Fibroblast of skin of right quadriceps (primary cell): Measurements from ENCODE around the gene ETV1.

ENCODE experiments used
- DNase-seq: peaks from one replicate; pipeline ENCODE4 v3.0.0-alpha.2; 2013

The ETV1 gene

GRCh38 chr7:13986208-13986607 lies 3.3 kb downstream of the ETV1 start:
- no peak for DNase-seq

- DNase-seq = no peak
Measured at GRCh38 chr7:13984831-13985685, 4.4 kb downstream of the ETV1 start.

- no peak for DNase-seq
Measured at GRCh38 chr7:13984061-13984460, 5.4 kb downstream of the ETV1 start.

GRCh38 chr7:13982940-13983677 lies 6.4 kb downstream of the ETV1 start:
- no peak for DNase-seq

GRCh38 chr7:13981070-13981469 lies 8.4 kb downstream of the ETV1 start:
- peak; percentile 96 for DNase-seq

- no peak for DNase-seq
Measured at GRCh38 chr7:13980474-13980873, 9.0 kb downstream of the ETV1 start.

GRCh38 chr7:13979671-13980435 lies 9.6 kb downstream of the ETV1 start:
- peak; percentile 40 for DNase-seq

- no peak for DNase-seq
Measured at GRCh38 chr7:13976594-13976993, 12.9 kb downstream of the ETV1 start.

GRCh38 chr7:13965077-13965476 lies 24.4 kb downstream of the ETV1 start:
- DNase-seq = no peak

- DNase-seq = no peak
Measured at GRCh38 chr7:13963925-13964324, 25.5 kb downstream of the ETV1 start.

GRCh38 chr7:13955494-13955893 lies 34.0 kb downstream of the ETV1 start:
- DNase-seq = no peak

- DNase-seq = no peak
Measured at GRCh38 chr7:13953368-13953767, 36.1 kb downstream of the ETV1 start.

- no peak for DNase-seq
Measured at GRCh38 chr7:13952921-13953320, 36.5 kb downstream of the ETV1 start.

GRCh38 chr7:13949939-13950338 lies 39.5 kb downstream of the ETV1 start:
- DNase-seq = no peak

GRCh38 chr7:13949445-13949844 lies 40.0 kb downstream of the ETV1 start:
- DNase-seq = no peak

GRCh38 chr7:13948019-13948801 lies 41.3 kb downstream of the ETV1 start:
- no peak for DNase-seq

GRCh38 chr7:13947535-13947934 lies 41.9 kb downstream of the ETV1 start:
- DNase-seq = no peak

GRCh38 chr7:13946181-13946580 lies 43.3 kb downstream of the ETV1 start:
- DNase-seq = peak; percentile 72

GRCh38 chr7:13945670-13946069 lies 43.8 kb downstream of the ETV1 start:
- peak; percentile 11 for DNase-seq

- DNase-seq = no peak
Measured at GRCh38 chr7:13933536-13933935, 55.9 kb downstream of the ETV1 start.

- no peak for DNase-seq
Measured at GRCh38 chr7:13933091-13933490, 56.4 kb downstream of the ETV1 start.

- DNase-seq = no peak
Measured at GRCh38 chr7:13932131-13932530, 57.3 kb downstream of the ETV1 start.

GRCh38 chr7:13921062-13921461 lies 68.4 kb downstream of the ETV1 start:
- no peak for DNase-seq
